Left lobe of liver (tissue), 2 donors: ENCODE measurements around the gene AOC3. TPM values are rescaled to one million over a fixed set of nuclear protein-coding genes. Genes with fewer than 3 reads are reported as not detected.
A peak's percentile ranks its signal among the peaks of the same experiment; 100 is the strongest.
"Not testable (repeated sequence)": the region's sequence is repeated elsewhere in the genome, so short reads cannot be mapped to it uniquely, and the experiment has no call there.

Experiments
- ATAC-seq: fragments of 200-7000 bp; cut with Tn5 transposase; one replicate; pipeline ENCODE4 v1.9.1; 2020; ENCODE audit warnings: mild to moderate bottlenecking, moderate library complexity
- DNase-seq: peaks from one replicate; pipeline ENCODE4 v3.0.0-alpha.2; 2020; ENCODE audit warnings: low spot score
- total RNA-seq: library from RNA; stranded (reverse); gene quantifications from one replicate; pipeline ENCODE4 v1.2.1, GENCODE V29; 2021
- donor health status: DM: no; HTN: no; CAD: no; lungs with moderate emphysema.
- donor health status: DM: no; HTN: yes; CAD: no.

AOC3 gene
- total RNA-seq, 1 donor from 2014 or later = 8.6 TPM

DNA sequence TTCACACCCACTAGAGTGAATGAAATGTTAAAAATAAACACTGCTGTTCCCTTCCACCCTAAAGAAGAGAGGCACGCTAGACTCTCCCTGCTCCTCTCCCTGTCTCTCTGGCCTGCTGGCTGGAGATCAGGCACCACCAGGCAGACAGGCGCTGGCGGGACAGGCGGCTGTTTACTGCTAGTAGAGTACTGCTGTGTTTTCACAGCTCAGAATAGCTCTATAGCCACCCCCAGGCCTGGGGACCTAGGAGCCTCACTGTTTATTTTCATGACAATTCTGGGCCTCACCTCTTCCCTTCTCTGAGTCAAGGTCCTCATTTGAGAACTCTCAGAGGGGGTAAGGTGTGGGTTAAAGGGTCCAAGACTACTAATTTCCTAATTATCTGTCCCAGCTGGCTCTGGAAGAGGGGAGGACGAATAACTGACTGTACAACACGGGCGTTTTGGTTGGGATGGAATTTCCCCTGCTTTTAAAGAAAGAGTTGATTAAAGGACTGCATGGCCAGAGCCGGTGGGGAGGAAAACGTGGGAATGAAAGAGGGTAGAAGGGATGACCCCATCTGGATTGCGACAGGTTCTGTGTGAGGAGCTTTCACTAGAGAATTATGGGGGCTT lies 40.6 kb downstream of the AOC3 start:
- ATAC-seq (peak; percentile 55), DNase-seq (no peak)

DNA sequence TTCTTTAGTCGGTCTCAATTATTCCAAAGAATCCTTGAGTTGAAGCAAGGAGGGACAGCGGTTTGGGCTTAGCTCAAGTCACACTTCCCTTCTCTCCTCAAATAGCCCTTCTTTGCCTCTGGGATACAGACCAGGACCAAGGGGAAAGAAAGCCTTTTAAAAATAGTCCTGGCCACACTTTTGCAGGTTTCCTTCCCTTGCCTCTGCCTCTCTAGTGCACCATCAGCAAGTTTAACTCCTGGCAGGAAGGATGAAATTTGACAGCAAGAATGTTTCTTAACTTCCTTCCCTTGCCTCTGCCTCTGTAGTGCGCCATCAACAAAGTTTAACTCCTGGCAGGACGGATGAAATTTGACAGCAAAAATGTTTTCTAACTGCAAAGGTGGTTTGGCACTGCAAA lies 42.4 kb downstream of the AOC3 start:
- ATAC-seq = peak; percentile 2

DNA sequence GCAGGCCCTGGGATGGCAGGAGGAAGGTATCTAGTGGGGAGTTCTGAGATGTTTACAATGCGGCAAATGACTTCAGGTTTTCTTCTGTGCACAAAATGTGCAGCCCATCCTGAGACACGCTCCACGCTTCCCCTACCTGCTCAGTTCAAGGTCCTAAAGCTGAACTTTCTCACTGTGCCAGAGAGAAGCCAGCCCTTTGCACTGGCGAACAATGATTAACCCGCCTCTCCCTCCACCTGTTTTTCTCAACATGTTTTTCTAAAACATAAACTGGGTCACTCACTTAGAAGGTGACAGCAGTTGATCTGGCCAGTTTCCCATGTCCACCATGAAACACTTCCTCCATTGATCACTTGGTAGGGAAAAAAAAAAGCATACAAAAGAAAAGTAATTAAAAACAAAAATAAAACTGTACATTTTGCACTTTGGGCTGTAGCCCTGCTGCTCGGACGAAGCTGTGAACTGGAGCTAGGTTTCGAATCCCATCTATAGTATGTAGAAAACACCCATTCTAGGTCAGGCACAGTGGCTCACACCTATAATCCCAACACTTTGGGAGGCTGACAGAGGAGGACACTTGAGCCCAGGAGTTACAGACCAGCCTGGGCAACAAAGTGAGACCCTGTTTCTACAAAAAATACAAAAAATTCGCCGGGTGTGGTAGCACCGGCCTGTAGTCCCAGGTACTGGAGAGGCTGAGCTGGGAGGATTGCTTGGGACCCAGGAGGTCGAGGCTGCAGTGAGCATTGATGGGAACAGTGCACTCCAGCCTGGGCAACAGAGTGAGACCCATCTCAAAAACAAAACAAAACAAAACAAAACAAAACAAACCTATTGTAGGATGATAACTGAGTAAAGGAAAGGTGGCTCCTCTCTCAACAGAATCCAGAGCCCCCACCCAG lies 43.5 kb downstream of the AOC3 start:
- peak; percentile 79 for ATAC-seq
- DNase-seq = peak; percentile 91

More for the DNA sequence above, 42.4 kb downstream of the AOC3 start:
- no peak for DNase-seq

DNA sequence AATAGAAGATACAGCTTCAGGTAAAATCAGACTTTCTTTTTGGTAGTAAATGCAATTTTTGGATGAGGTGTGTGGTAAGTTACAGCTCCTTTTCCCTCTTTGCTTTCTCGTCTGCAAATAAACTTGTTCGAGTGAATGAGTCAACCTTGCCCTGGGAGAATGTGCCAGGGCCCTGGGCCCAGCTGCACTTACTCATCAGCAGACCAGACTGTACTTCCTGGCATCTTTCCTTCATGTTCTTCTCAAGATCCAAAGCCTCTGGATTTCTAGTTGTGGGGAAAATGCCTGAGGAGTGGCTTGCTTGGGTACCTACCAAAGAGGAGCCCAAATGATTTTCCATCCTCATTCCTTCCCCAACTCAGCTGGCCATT lies 44.2 kb downstream of the AOC3 start:
- ATAC-seq (peak; percentile 66), DNase-seq (peak; percentile 72)

DNA sequence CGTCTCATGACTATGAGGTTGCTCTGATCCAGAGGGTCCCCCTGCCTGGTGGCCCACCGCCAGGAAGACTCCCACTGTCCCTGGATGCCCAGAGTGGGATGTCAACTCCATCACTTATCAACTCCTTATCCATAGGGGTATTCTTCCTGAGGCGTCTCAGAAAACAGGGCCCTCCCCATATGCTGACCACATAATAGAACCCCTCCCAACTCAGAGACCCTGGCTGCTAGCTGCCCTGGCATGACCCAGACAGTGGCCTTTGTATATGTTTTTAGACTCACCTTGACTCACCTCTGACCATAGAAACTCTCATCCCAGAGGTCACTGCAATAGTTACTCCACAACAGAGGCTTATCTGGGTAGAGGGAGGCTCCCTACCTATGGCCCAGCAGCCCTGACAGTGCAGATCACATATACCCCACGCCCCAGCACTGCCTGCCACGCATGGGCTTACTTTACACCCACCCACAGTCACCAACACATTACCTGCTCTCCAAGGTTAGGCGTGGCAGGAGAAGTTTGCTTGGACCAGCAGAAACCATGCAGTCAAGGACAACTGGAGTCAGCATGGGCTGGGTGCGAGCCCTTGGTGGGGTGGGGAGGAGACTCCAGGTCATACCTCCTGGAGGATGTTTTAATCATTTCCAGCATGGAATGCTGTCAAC lies 47.3 kb downstream of the AOC3 start:
- ATAC-seq (no peak), DNase-seq (no peak)

DNA sequence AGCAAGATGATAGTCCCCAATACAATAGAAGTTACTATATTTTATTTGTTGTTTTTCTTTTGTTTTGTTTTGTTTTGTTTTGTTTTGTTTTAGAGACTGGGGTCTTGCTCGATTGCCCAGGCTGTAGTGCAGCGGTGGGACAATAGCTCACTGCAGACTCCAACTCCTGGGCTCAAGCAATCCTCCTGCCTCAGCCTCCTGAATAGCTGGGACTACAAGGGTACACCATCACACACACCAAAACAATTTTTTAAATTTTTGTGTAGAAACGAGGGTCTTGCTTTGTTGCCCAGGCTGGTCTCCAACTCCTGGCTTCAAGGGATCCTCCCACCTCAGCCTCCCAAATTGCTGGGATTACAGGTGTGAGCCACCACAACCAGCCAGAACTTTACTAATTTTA lies 49.0 kb downstream of the AOC3 start:
- not testable (repeated sequence) for ATAC-seq, DNase-seq

DNA sequence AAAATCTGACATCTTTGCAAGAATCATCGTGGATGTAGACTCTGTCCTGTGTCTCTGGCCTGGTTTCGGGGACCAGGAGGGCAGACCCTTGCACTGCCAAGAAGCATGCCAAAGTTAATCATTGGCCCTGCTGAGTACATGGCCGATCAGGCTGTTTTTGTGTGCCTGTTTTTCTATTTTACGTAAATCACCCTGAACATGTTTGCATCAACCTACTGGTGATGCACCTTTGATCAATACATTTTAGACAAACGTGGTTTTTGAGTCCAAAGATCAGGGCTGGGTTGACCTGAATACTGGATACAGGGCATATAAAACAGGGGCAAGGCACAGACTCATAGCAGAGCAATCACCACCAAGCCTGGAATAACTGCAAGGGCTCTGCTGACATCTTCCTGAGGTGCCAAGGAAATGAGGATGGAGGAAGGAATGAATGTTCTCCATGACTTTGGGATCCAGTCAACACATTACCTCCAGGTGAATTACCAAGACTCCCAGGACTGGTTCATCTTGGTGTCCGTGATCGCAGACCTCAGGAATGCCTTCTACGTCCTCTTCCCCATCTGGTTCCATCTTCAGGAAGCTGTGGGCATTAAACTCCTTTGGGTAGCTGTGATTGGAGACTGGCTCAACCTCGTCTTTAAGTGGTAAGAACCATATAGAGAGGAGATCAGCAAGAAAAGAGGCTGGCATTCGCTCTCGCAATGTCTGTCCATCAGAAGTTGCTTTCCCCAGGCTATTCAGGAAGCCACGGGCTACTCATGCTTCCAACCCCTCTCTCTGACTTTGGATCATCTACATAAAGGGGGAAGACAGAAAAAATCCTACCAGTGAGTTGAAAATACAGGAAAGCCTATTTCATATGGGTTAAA lies 49.7 kb downstream of the AOC3 start, which contains the start of gene G6PC1:
G6PC1 (plus strand) TSS at position 340 of the 872 bp plus-strand sequence; CDS start at position 418, 78 bp downstream.
- DNase-seq = peak; percentile 90
- peak; percentile 69 for ATAC-seq

DNA sequence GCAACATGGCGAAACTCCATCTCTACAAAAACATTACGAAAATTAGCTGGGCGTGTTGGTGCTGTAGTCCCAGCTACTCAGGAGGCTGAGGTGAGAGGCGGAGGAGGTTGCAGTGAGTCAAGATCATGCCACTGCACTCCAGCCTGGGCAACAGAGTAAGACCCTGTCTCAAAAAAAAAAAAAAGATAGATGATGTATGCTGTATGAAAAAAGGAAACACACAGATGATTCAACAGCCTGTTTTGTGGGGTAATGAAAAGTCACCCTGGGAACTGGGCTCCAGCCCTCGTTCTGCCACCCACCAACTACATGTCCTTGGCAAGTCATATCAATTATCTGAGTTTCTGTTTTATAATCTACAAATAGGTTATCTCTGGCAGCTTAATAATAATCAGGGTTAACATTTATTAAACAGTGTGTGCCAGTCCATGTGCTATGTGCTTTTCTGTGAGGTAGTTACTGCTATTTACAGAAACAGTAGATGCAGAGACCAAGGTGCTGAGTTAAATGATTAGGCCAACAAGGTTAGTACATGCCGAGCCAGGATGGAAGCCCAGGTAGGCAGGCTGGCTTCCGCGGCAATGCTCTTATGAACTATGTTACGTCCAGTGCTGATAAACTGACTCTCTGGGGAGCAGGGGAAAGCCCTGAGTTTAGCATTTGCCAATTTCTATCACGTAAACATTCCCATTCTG lies 50.7 kb downstream of the AOC3 start:
- ATAC-seq (peak; percentile 10), DNase-seq (no peak)

DNA sequence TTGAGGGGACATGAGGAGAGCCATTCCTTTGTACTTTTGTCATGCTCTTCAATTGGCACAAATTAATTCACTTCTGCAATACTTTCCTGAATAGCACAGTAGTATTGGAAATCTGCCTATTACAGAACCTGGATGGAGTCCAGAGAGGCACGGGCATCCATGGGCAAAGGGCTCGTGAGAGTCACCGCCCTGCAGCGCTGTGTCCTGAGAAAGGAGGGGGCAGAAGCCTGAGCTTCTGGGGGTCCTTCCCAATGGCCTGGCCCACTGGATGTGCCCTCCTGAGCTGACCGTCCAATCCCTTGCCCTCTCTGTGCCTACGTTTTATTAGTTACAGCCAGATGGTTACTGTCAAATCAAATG lies 53.1 kb downstream of the AOC3 start:
- ATAC-seq (peak; percentile 32), DNase-seq (peak; percentile 73)

DNA sequence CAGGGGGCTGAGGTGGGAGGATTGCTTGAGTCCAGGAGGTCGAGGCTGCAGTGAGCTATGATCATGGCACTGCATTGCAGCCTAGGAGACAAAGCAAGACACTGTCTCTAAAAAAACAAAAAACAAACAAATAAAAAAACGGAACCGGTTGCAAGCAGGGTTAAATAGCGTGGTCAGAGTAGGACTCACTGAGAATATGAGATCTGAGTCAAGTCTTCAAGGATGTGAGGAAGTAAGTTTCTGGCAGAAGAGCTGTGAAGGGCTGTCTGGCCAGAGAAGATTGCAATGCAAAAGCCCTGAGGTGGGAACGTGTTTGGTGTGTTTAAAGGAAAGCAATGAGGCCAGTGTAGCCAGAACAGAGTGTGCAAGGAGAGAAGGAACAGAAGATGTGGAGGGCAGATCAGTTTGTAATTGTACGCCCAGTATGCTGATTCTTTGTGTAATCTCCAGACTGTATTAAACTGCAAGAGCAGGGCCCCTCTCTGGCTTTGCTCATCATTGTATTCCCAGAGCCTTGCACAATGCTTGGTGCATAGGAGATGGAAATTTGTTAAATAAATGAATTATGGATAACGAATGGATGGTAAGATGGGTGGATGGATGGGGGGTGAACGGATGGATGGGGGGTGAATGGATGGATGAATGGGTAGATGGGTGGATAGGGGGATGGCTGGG lies 55.9 kb downstream of the AOC3 start:
- no peak for ATAC-seq
- no peak for DNase-seq

Other genes with a start within 250 kb of the AOC3 start
- 56.3 TPM for gene RETREG3, start 241.8 kb upstream of the AOC3 start, total RNA-seq
- gene TUBG1, start 241.5 kb upstream of the AOC3 start, total RNA-seq = 26.5 TPM
- 7.6 TPM for gene TUBG2, start 191.9 kb upstream of the AOC3 start, total RNA-seq
- gene PLEKHH3, start 174.2 kb upstream of the AOC3 start, total RNA-seq = 27.6 TPM
- 0.13 TPM for gene CCR10, start 169.4 kb upstream of the AOC3 start, total RNA-seq
- 0.93 TPM for gene CNTNAP1, start 168.7 kb upstream of the AOC3 start, total RNA-seq
- gene EZH1, start 106.2 kb upstream of the AOC3 start, total RNA-seq = 12.1 TPM
- gene RAMP2, start 90.0 kb upstream of the AOC3 start, total RNA-seq = 3.4 TPM
- 30.9 TPM for gene VPS25, start 77.8 kb upstream of the AOC3 start, total RNA-seq
- gene WNK4, start 70.6 kb upstream of the AOC3 start, total RNA-seq = 0.53 TPM
- gene COA3, start 52.5 kb upstream of the AOC3 start, total RNA-seq = 62.9 TPM
- gene CNTD1, start 52.3 kb upstream of the AOC3 start, total RNA-seq = not detected
- 37.6 TPM for gene BECN1, start 26.9 kb upstream of the AOC3 start, total RNA-seq
- 40.7 TPM for gene PSME3, start 17.8 kb upstream of the AOC3 start, total RNA-seq
- gene AOC2, start 6.6 kb upstream of the AOC3 start, total RNA-seq = 2.6 TPM
- gene G6PC1, start 49.6 kb downstream of the AOC3 start, total RNA-seq = 440 TPM
- 17.2 TPM for gene AARSD1, start 113.3 kb downstream of the AOC3 start, total RNA-seq
- 0.25 TPM for gene PTGES3L, start 128.9 kb downstream of the AOC3 start, total RNA-seq
- 5.3 TPM for gene RUNDC1, start 129.4 kb downstream of the AOC3 start, total RNA-seq
- gene RPL27, start 147.2 kb downstream of the AOC3 start, total RNA-seq = 293 TPM
- 13.7 TPM for gene IFI35, start 155.6 kb downstream of the AOC3 start, total RNA-seq
- 41.5 TPM for gene VAT1, start 171.2 kb downstream of the AOC3 start, total RNA-seq
- gene RND2, start 174.0 kb downstream of the AOC3 start, total RNA-seq = 3.6 TPM